HG02943 (cell line): ENCODE results near the gene NUB1.

Experiments
- ATAC-seq: cut with Tn5 transposase; IDR thresholded peaks from one replicate; pipeline ENCODE4 v1.9.1; 2021; ENCODE audit warnings: mild to moderate bottlenecking, low read depth, moderate library complexity; ENCODE audit not compliant: unreplicated experiment

Gene NUB1

GRCh38 chr7:151386301-151387160 is 44.9 kb downstream of the NUB1 start:
- no peak for ATAC-seq

DNA sequence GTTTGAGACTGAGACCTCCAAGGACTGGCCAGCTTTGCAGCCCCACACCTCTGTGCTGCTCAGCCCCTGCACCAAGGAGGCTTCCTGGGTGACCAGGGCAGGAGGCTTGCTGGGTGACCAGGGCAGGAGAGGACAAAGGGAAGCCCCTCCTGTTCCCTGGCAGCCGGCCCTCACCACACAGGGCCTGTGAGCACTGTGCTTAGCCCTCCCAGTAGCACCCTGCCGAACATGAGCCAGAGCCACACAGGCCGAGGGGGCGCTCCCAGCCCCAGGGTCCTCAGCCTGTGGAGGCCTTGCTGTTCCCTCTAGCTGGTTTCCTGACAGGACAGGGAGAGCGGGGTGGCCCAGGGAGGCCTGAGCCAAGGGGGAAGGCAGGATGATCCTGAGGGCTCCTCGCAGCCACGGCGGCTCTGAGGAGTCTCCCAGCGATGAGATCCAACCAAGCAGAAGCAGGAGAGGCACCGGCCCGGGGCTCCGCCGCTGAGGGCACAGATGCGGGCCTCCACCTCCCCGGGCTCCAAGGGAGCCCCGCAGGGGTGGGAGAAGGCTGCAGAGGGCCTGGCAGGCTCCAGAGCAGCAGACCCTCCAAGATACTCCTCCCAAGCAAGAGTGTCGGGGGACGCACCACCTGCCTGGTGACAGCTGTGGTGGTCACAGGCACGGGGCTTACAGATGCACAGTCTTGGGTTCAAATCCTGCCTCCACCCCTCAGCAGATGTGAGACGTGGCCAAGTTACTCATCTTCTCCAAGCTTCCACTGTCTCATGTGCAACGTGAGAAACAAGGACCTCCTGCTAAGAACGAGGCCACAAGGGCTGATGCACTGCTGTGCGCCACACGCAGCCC is 45.8 kb downstream of the NUB1 start:
- no peak for ATAC-seq

DNA sequence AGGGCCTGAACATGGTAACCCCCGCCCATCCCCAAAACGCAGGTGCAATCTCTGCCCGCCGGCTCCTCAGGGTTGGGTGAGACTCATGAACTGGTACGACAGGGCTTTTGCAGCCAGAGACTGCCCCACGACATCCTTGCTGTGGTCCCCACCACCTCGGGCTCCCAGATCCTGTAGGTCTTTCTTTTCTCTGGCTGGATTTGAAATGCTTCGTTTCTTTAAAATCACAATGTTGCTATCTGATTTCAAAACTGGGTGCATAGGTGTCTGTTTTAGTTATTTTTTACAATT is 46.3 kb downstream of the NUB1 start:
- no peak for ATAC-seq

GRCh38 chr7:151388430-151388829 is 46.8 kb downstream of the NUB1 start:
- ATAC-seq: no peak

DNA sequence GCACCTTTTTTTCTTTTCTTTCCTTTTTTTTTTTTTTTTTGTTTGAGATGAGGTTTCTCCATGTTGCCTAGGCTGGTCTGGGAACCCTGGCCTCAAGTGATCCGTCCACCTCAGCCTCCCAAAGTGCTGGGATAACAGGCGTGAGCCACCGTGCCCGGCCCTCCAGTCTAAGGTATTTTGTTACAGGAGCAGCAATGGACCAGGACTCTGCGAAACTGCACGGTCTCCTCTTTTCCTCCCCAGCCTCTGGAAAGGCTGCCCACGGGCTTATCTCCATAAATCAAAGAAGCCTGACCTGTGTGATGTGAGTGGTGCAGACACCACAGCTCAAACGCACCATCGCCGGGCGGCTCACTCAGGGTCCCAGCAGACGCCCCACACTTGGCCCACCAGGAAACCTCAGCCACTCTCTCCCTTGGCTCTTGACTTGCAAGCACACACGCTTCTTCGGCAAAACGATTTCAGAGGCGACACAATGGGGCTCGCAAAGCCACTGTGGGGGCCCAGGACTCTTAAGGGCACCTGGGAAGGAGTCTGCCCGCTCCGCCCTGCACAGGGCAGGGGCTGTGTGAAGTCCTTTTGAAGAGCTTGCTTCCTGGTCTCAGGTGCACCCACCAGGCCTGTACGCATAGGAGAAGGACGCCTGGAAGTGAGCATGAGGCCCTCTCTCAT is 47.6 kb downstream of the NUB1 start:
- no peak for ATAC-seq

- ATAC-seq: no peak
Measured at GRCh38 chr7:151389768-151390597, 48.4 kb downstream of the NUB1 start.

- no peak for ATAC-seq
Measured at GRCh38 chr7:151390598-151391357, 49.2 kb downstream of the NUB1 start.

- no peak for ATAC-seq
Measured at GRCh38 chr7:151391358-151391730, 49.7 kb downstream of the NUB1 start.

DNA sequence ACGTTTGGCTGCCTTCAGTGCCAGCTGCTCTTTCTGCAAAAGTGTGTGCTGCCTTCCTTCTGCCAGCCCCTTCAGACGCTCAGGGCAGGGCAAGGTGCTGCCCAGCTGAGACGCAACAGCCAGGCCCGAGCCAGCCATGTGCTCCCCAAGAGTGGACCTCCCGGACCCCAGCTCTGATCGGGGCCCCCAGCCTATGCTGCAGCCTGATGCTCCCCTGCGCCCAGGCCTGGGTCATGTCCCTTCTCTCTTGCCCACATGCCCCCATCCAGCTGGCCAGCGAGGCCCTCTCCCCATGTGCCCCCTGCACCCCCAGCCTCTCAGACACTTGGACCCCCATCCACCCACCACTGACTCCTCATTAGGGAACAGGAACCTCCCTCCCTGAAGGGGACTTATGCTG is 50.4 kb downstream of the NUB1 start:
- ATAC-seq: no peak

- no peak for ATAC-seq
Measured at GRCh38 chr7:151392426-151392825, 50.8 kb downstream of the NUB1 start.

- no peak for ATAC-seq
Measured at GRCh38 chr7:151393031-151393977, 51.7 kb downstream of the NUB1 start.

DNA sequence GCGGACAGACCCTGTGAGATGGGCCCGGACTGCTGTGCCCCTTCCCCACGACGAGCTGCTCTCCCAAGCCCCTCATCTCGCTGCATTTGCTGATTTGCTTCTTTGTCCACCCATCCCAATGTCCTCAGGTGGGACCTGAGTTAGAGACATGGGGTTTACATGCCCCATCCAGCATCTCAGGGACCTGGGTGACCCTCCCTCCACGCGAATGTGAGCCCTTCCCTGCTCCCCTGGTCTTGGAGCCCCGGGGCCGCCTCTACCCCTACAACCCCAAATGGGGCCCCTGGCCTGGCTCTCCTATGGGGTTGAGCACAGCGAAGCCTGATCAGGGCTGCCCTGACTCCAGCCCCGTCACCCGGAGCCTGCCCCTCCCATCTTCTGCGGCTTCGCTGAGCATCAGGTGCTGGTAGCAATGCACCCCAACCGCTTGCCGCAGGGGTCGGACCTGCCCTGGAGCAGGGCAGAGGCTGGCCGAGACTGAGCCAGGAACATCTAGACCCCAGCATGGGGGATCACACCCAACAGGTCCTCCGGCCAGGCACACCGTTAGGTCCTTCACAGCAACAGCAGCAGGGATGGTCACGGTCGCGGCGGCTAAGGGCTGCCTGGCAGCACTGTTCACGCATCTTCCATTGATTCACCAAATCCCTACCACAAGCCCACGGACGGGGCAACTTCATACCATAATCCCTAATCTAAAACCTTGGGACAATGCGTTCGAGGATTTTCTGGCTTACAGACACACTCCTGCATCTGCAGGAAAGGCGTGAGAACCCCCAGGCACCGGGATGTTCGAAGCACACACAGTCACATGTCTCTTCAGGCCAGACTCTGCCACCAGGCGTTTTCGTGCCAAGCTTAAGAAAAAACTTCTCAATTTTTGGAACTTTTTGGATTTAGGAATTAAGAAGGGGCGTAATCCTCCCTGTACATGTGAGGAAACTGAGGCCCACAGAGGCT is 52.7 kb downstream of the NUB1 start:
- no peak for ATAC-seq

DNA sequence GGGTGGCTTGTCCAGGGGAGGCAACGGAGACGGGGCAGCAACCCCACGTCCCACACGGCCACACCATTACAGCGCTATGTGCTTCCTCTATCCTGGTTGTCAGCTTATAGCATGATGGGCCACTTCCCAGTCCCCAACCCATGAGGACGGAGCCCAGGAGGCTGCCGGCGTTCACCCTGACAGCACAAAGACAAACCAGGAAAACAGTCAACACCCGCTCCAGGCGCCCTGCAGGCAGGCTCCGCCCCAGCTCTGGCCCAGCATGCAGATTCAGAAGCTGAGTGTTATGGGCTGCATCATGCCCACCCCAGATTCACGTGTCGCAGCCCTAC is 53.4 kb downstream of the NUB1 start:
- no peak for ATAC-seq

DNA sequence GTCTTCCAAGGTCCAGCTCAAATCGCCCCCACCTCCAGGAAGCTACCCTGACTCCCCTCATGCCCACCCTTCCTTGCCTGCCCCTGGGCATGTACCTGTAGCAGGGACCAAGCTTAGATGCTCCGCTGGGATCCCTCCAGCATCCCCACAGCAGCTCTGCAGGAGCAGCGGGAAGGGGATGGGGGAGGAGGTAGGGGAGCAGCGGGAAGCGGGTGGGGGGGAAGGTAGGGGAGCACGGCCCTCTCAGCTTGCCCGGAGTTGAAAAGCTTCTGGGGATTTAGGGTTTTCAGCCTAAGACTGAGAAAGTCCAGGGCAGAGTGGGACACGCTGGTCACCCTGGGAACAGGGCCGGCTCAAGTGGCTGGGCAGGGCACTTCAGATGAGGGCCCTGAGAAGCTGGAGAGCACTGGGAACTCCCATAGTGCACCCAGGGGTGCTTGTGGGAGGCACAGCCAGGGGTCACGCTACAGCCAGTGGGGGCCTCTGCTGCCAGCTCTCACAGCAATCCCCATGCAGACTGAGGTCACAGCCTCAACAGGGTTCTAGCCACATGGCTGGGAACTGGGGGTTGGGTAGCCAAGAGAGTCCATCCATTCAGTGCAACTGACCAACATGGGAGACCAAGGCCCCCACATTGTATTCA is 54.8 kb downstream of the NUB1 start:
- no peak for ATAC-seq

GRCh38 chr7:151397026-151397425 is 55.4 kb downstream of the NUB1 start:
- no peak for ATAC-seq

- ATAC-seq: no peak
Measured at GRCh38 chr7:151398446-151399304, 57.1 kb downstream of the NUB1 start.

- ATAC-seq: no peak
Measured at GRCh38 chr7:151399305-151399601, 57.6 kb downstream of the NUB1 start.
